ENCODE results near the gene ARSA. TPM values are rescaled to one million over a fixed set of nuclear protein-coding genes. Genes with fewer than 3 reads are reported as not detected.

Gene ARSA
- total RNA-seq, 1 donor from 2014 or later: 39.8 TPM

DNA sequence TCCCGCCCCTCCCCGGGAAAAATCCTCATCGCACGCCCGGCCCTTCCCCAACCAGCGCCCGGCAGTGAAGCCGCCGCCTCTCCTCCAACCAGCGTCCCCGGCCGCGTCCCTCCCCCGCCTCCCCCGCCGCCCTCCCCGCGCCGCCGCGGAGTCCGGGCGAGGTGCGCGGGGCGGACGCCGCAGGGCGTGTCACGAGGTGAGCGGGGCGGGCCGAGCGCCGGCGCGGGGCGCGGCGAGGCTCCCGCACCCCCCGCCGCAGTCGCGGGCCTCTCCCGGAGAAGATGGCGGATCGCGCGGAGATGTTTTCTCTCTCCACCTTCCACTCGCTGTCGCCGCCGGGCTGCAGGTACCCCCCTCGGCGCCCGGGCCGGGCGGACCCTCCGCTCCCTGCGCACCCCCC is 27.4 kb downstream of the ARSA start, which contains the start of gene MAPK8IP2:
Gene MAPK8IP2 (plus strand): TSS at position 256 of the 400 bp plus-strand sequence. CDS start 26 bp downstream, at position 282.
- Mint-ChIP-seq H3K27ac (ENCODE audit: unreplicated experiment) (no peak within 1 kb of the TSS), H3K4me1 (ENCODE audit: low read depth) (peaks cover 9% of the 10 kb centered on the region), H3K9me3 (ENCODE audit: low read depth) (no peaks in the 10 kb centered on the region), H3K4me3 (ENCODE audit: unreplicated experiment) (peak within 1 kb of the TSS; percentile 58), H3K36me3 (ENCODE audit: low read depth) (peaks cover 5% of the 10 kb centered on the region), H3K27me3 (ENCODE audit: low read depth) (no peaks in the 10 kb centered on the region)
- TF ChIP-seq, protein P1, sequence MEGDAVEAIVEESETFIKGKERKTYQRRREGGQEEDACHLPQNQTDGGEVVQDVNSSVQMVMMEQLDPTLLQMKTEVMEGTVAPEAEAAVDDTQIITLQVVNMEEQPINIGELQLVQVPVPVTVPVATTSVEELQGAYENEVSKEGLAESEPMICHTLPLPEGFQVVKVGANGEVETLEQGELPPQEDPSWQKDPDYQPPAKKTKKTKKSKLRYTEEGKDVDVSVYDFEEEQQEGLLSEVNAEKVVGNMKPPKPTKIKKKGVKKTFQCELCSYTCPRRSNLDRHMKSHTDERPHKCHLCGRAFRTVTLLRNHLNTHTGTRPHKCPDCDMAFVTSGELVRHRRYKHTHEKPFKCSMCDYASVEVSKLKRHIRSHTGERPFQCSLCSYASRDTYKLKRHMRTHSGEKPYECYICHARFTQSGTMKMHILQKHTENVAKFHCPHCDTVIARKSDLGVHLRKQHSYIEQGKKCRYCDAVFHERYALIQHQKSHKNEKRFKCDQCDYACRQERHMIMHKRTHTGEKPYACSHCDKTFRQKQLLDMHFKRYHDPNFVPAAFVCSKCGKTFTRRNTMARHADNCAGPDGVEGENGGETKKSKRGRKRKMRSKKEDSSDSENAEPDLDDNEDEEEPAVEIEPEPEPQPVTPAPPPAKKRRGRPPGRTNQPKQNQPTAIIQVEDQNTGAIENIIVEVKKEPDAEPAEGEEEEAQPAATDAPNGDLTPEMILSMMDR (IDR thresholded peaks at IDR 0.05): no peak
- no peak for DNase-seq (ENCODE audit: low spot score)

DNA sequence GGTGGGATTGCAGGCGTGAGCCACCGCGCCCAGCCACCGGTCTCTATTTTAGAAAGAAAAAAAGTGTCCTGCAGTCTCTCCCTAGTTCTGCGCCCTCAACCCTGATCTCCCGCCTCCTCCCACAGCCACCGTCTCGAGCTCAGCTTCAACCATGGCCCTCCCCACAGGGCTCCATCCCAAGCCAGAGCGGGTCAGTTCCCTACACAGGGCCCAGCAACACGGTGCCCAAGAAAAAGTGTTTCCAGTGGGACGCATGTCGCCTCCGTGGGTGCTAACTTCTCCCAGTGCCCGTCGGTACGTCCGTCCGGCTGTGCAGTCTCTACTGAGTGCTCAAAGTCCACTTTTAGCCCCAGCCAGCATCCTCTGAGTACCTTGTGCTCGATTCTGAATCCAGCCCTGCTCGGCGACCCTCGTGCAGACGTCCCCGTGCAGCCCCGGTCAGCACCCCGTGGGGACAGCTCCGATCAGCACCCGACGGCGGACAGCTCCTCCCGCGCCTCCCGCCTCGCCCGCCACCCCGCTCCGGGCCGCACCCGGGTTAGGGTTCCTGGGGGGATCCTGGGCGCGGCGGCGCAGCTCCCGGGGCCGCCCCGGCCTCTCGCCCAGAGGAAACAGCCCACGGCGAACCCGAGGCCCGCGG is 28.0 kb downstream of the ARSA start:
- peaks cover 8% of the 10 kb centered on the region for H3K36me3 Mint-ChIP-seq (ENCODE audit: low read depth)
- H3K4me1 Mint-ChIP-seq (ENCODE audit: low read depth): peaks cover 9% of the 10 kb centered on the region
- no peak for DNase-seq (ENCODE audit: low spot score)
- H3K9me3 Mint-ChIP-seq (ENCODE audit: low read depth): no peaks in the 10 kb centered on the region
- H3K4me3 Mint-ChIP-seq (ENCODE audit: unreplicated experiment): peak overlapping the region; percentile 37
- H3K27me3 Mint-ChIP-seq (ENCODE audit: low read depth): no peaks in the 10 kb centered on the region
- H3K27ac Mint-ChIP-seq (ENCODE audit: unreplicated experiment): no peak overlapping the region
- TF ChIP-seq, protein P1 (IDR thresholded peaks at IDR 0.05): no peak

DNA sequence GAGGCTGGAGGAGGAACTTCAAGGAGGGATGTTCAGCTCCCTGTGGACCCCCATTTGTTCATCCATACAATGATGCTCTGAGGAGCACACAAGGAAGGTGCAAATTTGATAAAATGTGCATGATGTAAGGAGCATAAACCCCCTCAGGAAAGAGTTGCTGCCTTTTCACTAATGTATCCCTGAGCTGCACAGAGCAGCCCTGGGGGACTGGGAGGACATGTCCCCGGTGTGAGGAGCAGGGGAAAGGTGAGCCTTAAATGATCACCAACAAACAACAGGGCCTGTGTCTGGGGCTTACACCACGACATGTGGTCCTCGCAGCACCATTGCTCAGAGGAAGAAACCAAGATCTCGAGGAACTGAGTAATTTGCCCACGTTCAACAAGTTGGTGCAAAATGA is 30.9 kb downstream of the ARSA start:
- no peak overlapping the region for H3K4me3 Mint-ChIP-seq (ENCODE audit: unreplicated experiment)
- peaks cover 9% of the 10 kb centered on the region for H3K36me3 Mint-ChIP-seq (ENCODE audit: low read depth)
- TF ChIP-seq, protein P1 (IDR thresholded peaks at IDR 0.05): no peak
- H3K9me3 Mint-ChIP-seq (ENCODE audit: low read depth): no peaks in the 10 kb centered on the region
- DNase-seq (ENCODE audit: low spot score): no peak
- H3K27me3 Mint-ChIP-seq (ENCODE audit: low read depth): no peaks in the 10 kb centered on the region
- H3K27ac Mint-ChIP-seq (ENCODE audit: unreplicated experiment): no peak overlapping the region
- peaks cover 9% of the 10 kb centered on the region for H3K4me1 Mint-ChIP-seq (ENCODE audit: low read depth)

DNA sequence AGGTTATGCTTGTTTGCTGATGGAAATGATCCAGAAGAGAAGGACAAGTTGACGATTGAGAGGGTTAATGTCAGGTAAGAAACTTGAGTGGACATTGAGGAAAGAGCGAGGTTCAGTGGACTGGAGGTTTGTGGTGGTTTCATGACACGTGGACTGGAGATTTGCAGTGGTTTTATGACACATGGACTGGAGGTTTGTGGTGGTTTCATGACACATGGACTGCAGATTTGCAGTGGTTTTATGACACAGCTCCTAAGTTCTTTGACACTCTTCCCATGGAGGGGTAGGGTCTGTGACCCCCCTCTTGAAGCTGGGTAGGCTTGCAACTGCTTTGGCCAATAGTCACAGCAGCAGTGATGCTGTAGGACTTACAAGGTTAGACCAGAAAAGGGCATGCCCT is 32.8 kb downstream of the ARSA start:
- Mint-ChIP-seq H3K4me3 (ENCODE audit: unreplicated experiment) (no peak overlapping the region), H3K9me3 (ENCODE audit: low read depth) (no peaks in the 10 kb centered on the region), H3K27me3 (ENCODE audit: low read depth) (no peaks in the 10 kb centered on the region), H3K4me1 (ENCODE audit: low read depth) (peaks cover 4% of the 10 kb centered on the region), H3K36me3 (ENCODE audit: low read depth) (peaks cover 9% of the 10 kb centered on the region), H3K27ac (ENCODE audit: unreplicated experiment) (no peak overlapping the region)
- TF ChIP-seq, protein P1 (IDR thresholded peaks at IDR 0.05): no peak
- DNase-seq (ENCODE audit: low spot score): no peak

DNA sequence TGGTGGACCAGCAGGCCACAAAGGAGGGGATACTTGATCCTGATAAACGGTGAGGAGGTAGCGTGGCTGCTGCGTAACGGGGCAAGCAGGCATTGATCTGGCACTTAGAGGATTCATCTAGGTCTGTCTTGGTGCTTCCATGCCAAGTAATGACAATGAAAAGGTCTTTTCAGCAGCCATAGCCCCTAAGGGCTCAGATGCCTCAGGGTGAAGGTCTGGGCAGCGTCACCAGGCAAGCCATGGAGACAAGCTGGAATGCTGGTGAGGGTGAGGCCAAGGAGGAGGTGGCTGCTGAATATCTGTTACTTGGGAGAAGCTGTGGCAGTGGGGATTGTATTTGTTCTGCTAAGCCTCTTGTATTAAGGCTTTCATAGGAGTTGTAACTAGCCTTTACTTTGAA is 40.5 kb downstream of the ARSA start:
- TF ChIP-seq, protein P1 (IDR thresholded peaks at IDR 0.05): no peak
- Mint-ChIP-seq H3K36me3 (ENCODE audit: low read depth) (peaks cover 1% of the 10 kb centered on the region), H3K4me3 (ENCODE audit: unreplicated experiment) (no peak overlapping the region), H3K27me3 (ENCODE audit: low read depth) (no peaks in the 10 kb centered on the region), H3K9me3 (ENCODE audit: low read depth) (no peaks in the 10 kb centered on the region), H3K4me1 (ENCODE audit: low read depth) (peaks cover 6% of the 10 kb centered on the region), H3K27ac (ENCODE audit: unreplicated experiment) (no peak overlapping the region)
- peak; percentile 26 for DNase-seq (ENCODE audit: low spot score)
